Ammon's horn (tissue), 1 donor: Measurements from ENCODE around the gene ZC4H2.
"Not testable (repeated sequence)": the region's sequence is repeated elsewhere in the genome, so short reads cannot be mapped to it uniquely, and the experiment has no call there.

Experiments used
- DNase-seq: peaks from one replicate; pipeline ENCODE4 v3.0.0-alpha.2; 2016; ENCODE audit warnings: low spot score

The ZC4H2 gene, protein sequence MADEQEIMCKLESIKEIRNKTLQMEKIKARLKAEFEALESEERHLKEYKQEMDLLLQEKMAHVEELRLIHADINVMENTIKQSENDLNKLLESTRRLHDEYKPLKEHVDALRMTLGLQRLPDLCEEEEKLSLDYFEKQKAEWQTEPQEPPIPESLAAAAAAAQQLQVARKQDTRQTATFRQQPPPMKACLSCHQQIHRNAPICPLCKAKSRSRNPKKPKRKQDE

DNA sequence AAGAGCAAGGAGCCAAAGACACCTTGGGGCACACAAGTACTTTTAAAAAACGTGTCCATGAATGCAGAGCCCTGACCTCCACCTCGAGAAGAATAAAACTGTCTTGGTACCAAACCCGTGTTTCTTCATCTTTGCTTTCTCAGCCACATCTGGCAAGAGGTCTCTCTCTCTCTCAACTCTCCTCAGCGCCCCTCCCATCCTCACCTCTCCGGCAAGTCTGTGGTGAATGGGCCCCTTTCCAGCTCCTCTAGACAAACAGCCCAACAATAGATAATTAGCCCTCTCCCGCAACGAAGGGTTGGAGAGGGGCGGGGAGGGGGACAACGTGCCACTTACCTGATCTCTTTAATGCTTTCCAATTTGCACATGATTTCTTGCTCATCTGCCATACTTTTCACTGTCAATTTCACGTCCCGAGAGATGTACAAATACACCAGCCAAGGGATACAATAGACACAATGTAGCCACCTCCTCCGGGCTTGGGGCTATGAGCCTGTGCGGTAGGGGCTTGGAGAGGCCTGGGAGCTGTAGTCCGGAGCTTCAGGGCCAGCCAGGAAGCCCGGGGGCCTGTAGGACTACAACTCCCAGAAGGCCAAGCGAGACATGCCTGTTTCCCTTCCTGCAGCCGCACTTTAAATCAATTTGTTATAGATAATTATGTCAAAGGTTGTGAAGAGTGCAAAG is at the start of gene ZC4H2:
ZC4H2 (minus strand) TSS at position 462 of the 684 bp plus-strand sequence; CDS start at position 389, 73 bp downstream.
- DNase-seq: peak; percentile 90

DNA sequence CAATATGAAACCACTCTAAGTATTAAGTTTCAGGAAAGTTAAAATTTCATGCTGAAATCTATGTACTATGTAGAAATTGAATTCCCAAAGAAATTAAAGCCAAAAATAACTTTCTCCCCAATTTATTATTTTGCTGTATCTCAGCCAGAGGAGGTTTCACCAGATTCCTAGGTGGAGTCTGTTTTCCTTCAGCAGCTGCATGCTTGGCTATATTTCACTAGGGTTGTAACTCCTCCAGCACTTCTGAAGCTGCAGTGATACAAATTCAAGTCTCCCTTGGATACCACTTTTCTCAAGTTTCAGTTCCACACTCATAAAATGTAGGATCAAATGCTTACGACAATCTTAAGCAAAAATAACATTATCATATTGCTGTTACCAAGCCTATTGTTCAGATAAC is 41.2 kb upstream of the ZC4H2 start:
- DNase-seq: no peak

DNA sequence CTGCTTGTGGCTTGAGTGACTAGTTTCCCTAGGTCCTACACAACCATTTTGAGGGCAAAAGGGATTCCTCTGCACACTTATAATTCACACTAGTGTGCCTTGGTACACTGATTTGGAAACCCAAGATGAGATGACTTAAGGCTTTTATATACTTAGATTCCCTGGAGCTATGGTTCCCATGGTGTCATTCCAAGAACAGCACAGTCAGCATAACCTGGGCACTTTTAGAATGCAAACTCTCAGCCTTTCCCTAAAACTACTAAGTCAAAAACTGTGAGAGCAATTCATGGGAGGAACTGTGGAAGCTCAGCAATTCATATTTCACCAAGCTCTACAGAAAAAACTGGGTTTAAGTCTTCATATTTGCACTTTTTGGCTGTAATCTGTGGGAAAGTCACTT is 38.0 kb upstream of the ZC4H2 start:
- DNase-seq: no peak

DNA sequence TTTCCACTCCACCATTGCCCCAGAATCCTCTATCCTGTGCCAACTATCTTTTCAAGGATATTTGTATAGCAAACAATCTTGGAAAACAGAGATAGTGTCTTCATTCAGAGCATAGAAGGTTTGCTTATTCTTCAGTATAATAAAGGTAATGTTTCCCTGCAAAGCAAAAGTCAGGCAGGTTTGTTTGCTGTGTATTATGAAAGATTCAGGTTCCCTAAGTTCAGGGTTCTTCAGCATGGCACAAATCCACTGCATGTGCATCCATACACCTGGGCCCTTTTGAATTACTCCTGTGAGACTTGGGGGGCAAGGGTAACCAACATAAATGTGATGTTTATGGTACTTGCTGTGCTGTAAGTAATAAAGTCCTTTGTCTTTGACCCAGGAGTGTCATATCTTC is 33.2 kb upstream of the ZC4H2 start:
- no peak for DNase-seq

DNA sequence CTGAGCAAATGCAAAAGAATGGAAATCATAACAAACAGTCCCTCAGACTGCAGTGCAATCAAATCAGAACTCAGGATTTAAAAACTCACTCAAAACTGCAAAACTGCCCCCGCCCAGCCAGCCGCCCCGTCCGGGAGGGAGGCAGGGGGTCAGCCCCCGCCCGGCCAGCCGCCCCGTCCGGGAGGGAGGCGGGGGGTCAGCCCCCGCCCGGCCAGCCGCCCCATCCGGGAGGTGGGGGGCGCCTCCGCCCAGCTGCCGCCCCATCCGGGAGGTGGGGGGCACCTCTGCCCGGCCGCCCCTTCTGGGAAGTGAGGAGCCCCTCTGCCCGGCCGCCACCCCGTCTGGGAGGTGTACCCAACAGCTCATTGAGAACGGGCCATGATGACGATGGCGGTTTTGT is 26.0 kb upstream of the ZC4H2 start:
- DNase-seq: not testable (repeated sequence)

DNA sequence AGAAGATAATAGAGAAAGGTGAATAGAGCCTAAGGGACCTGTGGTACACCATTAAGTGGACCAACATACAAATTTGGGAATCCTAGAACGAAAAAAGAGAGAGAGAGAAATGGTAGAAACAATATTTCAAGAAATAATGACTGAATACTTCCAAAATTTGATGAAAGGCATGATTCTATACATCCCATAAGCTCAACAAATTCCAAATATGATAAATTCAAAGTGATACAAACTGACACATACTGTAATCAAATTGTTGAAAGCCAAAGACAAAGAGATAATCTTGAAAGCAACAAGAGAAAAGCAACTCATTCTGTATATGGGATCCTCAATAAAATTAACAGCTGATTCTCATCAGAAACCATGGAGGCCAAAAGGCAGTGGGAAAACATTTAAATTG is 20.6 kb upstream of the ZC4H2 start:
- no peak for DNase-seq

DNA sequence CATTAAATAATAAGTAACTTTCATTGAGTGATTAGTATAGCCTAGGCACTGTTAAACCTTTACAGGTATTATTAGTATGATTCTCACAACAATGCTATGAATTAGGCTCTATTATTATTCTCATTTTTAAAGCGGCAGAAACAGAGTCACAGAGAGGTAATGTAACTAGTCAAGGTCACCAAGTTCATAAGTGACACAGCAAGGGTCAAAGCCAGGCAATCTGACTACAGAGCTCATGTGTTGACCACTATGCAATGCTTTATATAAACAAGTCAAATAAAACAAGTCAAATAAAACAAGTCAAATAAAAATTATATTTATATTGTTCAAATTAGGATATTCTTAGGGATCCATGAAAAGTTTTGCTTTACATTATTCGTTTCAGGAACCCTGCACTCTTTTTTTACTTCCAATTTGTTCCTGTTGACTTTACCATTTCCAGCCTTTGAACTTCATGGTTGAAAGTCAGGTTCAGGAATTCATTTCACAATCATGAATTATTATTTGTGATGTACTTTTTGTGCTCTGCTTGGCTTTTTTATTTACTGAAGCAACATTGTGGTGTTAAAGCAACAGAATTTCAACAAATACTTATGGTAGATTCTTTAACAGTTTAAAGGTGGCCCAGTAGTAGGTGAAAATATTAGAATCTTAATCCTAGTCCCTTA is 18.0 kb upstream of the ZC4H2 start:
- no peak for DNase-seq

DNA sequence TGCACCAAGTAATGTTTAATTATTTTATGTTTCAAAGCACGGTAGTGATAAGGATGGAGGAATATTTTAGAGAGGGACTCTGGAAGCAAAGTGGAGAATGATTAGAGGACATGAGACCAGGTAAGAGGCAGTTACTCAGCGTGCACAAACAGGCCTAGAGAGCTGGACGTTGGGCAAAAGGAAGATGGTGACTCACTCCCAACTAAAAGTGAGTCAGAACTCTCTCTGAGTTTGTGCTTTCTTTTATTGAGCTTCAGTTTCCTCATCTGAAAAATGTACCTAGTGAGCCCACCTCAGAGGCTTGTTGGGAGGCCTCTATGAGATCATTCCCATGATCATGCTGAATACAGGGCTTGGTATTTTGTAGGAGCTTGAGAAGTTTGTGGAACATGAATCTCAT is 1.6 kb upstream of the ZC4H2 start:
- no peak for DNase-seq

DNA sequence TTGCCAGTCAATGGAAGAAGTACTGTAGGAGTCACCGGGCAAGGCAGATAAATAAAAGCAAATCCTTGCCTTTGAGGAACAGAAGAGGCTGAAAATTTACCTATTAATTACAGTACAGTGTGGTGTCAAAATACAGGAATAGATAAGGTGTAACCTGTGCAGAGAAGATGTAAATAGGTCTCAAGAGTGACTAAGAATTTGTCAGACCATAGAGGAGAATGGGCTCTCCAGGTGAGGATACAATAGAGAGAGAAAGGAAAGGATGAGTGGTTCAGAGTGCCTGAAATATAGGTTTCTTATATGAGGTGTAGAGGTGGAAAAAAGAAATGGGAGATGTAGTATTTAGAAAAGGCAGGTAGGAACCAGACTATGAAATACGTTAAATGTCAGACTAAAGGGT is 801 bp upstream of the ZC4H2 start:
- no peak for DNase-seq

DNA sequence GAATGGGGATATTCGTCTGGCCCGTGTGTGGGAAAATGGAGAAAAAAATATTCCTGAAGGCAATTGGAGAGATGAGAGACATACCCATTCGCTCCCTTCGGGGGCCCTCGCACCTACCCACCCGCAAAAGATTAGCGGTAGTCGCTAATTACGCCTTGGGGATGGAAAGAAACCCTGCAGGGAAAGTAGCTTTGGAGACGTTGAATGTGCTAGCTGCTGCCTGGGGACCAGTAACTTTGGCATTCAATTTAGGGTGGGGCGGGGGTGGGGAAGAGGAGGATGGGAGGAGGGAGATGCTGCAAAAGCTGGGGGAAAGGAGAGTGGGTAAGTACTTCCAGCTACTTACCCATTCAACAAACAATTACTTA is 407 bp upstream of the ZC4H2 start:
- DNase-seq: peak; percentile 4

DNA sequence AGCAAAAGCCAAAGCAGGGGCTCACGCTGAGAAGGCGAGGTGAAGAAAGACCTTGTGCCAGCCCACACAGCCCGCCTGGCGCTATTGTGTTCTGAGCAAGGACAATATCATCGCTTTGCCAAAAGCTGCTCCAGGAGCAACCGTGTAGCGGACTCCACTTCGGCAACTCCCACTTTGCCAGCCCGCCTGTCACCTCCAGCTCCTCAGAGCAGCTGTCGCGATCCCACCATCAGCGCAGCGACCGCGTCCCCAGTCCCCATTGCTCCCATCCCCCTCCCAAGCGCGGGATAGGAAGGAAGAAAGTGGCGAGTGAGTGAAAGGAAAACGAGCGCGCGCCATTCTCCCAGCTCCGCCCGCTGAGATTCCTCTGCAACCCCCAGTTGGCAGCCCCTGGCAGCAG is 759 bp downstream of the ZC4H2 start:
- DNase-seq: peak; percentile 16

DNA sequence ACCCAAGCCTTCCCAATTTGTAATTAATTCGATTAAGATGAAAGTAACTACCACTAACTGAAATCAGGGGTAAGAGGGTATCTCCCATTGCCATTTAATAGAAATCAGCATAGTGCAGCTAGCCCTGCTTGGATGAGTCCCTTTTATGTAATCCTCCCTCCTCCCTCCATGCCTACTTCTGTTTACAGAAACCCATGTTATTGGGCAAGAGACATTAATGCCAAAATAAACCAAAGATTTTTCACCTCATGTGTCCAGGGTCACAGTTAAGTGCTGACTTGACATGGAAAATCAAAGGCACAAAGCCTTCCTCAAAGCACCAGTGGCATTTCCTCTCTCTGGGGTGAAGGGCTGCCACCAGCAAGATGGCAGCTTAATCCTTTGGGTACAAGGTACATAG is 50.8 kb downstream of the ZC4H2 start:
- DNase-seq: no peak

DNA sequence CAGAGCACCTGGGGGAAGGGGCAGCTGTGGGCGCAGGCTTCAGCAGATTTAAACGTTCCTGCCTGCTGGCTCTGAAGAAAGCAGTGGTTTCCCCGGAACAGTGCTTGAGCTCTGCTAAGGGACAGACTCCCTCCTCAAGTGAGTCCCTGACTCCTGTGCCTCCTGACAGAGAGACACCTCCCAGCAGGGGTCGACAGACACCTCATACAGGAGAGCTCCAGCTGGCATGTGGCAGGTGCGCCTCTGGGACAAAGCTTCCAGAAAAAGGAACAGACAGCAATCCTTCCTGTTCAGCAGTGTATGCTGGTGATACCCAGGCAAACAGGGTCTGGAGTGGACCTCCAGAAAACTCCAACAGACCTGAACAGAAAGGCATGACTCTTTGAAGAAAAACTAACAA is 68.1 kb downstream of the ZC4H2 start:
- DNase-seq: no peak

DNA sequence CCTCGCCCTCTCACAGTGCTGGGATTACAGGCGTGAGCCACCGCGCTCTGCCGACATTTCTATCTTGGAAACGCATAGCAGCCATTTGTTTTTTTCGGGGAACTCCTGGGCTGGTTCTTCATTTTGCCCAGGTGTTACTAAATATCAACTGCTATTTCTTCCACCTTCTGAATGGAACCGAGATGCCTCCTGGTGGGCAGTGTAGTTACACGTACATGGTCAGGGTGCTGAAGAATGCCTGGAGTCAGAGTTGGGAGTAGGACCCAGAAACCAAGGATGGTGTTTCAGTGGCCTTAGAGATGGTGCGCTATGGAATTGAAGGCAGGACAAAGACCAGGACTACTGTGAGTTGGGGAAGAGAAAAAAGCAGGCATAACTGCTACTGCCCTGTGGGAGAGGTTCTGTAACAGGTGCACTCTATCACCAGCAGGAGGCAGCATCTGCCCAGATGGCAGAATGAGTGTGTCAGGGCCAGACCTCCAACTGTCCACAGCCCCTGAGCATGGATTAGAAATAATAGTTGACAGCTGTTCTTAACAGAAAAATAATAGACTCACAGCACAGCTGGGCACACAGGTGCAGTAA is 81.7 kb downstream of the ZC4H2 start:
- DNase-seq: peak; percentile 3

DNA sequence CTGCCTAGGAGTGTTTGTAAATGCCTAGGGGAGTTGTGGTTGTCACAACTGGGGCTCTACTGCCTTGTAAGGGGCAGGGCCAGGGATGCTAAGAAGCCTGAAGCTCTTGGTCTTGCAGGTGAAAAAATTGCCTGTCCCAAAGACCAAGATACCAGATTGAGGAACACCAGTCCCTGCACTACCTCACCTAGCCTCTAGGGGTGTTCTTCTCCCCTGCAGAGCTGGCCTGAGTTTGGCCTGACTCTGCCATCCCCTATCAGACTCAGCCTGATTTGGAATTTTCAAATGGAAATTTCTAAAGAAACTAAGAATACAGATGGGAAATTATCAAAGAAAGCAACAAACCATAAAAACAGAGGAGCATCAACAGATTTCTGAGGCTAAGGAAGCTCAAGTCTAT is 90.4 kb downstream of the ZC4H2 start:
- no peak for DNase-seq

DNA sequence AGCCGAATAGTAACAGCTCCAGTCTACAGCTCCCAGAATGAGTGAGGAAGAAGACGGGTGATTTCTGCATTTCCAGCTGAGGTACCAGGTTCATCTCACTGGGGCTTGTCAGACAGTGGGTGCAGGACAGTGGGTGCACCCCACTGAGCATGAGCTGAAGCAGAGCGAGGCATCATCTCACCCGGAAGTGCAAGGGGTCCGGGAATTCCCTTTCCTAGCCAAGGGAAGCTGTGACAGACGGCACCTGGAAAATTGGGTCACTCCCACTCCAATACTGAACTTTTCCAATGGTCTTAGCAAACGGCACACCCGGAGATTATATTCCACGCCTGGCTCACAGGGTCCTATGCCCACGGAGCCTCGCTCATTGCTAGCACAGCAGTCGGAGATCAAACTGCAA is 97.5 kb downstream of the ZC4H2 start:
- DNase-seq: not testable (repeated sequence)

DNA sequence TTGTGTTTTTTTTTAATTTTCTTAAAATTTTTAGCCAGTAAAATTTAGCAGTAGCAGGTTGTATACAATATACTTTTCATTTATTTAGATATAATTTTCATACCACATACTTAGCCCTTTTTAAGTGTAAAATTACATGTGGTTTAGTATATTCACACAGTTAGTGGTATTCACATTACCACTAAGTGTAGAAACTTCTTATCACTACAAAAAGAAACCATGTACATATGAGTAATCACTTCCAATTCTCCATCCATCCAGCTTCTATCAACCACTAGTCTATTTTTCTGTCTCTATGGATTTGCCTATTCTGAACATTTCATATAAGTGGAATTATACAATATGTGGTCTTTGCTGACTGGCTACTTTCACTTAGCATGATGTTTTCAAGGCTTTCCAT is 109.0 kb downstream of the ZC4H2 start:
- no peak for DNase-seq
